Transverse colon (tissue), 3 donors: ENCODE results near the gene LRRC2.

Source experiments
- POLR2A ChIP-seq: fragments of 450-650 bp; IDR thresholded peaks from one replicate; pipeline ENCODE4 v1.6.1; 2016; ENCODE audit warnings: antibody characterized with exemption, mild to moderate bottlenecking, moderate library complexity
- TF ChIP-seq, protein P1 (sequence below), 5 experiments: fragments of 200-600 bp in 3 of 5; fragments of 450-650 bp in 2 of 5; sonication (generic) in 3 of 5; IDR thresholded peaks; 1 replicate in 2 of 5; 2 replicates in 3 of 5; pipeline ENCODE4 v1.5.1; 2016 to 2017; ENCODE audit warnings: antibody characterized with exemption in 5 of 5, inconsistent platforms in 3 of 5, mild to moderate bottlenecking in 2 of 5, moderate library complexity in 1 of 5

DNA sequence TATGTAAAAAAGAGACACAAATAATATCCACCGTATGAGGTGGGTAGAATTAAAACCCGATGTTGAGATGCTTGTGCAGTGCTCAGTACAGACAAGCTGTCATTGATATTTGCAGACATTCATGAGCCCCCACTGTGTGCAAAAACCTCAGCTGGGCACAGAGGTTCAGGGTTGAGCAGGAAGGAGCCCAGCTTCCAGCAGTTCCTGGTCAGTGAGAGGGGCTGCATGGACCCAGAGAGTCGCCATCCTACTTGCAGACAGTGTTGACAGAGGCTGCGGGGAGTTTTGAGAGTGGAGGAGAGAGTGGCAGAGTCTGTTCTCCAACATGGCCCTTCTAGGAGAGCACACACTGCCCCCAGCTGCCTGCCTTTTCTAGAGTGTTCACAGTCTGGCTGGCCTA lies 95.3 kb downstream of the LRRC2 start:
- TF ChIP-seq POLR2A: no peak
- TF ChIP-seq, protein P1, sequence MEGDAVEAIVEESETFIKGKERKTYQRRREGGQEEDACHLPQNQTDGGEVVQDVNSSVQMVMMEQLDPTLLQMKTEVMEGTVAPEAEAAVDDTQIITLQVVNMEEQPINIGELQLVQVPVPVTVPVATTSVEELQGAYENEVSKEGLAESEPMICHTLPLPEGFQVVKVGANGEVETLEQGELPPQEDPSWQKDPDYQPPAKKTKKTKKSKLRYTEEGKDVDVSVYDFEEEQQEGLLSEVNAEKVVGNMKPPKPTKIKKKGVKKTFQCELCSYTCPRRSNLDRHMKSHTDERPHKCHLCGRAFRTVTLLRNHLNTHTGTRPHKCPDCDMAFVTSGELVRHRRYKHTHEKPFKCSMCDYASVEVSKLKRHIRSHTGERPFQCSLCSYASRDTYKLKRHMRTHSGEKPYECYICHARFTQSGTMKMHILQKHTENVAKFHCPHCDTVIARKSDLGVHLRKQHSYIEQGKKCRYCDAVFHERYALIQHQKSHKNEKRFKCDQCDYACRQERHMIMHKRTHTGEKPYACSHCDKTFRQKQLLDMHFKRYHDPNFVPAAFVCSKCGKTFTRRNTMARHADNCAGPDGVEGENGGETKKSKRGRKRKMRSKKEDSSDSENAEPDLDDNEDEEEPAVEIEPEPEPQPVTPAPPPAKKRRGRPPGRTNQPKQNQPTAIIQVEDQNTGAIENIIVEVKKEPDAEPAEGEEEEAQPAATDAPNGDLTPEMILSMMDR (IDR thresholded peaks at IDR 0.05): no peak
